NCI-H82 (cell line): ENCODE results near the gene LMOD3.

Source experiments
- DNase-seq: peaks from one replicate; lab custom pipeline; 2025; lab: John Stamatoyannopoulos, UW

LMOD3 gene

DNA sequence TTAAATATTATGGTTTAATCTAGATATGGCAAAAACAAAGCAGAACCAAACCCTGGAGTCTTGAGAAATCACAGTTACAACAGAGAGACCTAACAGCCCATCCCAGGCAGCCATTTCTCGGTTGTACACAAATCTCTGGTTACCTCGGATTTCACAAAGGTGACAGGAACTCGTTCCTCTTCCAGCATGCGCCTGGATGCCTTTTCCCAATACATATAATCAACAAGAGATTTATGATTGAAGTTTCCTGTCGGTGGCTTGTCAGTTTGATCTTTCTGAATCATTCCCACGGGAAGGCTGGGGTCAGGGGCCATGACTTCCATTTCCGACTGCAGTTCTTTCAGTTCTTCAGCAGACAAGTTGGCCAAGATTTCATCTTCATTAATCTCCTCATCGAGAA lies 445 bp downstream of the LMOD3 start:
- DNase-seq: no peak

DNA sequence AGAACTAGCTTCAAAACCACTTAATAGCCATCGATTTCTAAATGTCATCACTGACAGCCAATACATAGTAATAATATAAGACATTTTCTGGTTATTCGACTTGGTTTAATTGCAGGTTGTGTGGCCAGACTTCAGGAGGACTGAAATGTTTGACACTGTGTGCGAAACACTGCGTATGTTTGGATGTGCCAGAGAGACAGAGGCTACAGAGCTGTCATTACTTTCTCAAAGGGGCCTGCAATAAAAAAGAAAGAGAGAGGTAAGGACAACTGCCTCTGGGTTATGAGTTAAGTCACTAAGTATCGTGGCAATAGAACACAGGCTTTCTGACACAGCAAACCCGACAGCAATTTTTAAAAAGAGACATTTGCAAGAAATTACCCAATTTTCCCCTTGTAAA lies 882 bp downstream of the LMOD3 start:
- no peak for DNase-seq

GRCh38 chr3:69120879-69121464 lies 1.4 kb downstream of the LMOD3 start:
- DNase-seq: peak; percentile 85

DNA sequence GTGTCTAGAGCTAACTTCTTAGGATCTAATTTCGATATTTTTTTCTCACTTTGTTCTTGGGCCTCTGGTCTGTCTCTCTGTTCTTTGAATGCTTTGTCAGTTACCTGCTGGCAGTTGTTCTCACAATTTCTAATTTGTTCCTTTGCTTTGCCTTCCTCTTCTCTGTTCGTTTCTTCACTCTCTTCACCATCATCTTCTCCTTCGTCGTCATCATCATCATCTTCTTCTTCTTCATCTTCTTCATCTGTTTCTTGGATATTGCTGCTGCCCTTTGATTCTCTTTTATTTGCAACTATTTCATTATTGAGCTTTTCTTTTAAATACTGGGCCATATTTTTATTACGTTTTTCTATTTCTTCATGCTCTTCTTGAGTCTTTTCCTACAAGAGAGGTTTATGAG lies 2.7 kb downstream of the LMOD3 start:
- no peak for DNase-seq

GRCh38 chr3:69119138-69119537 lies 3.3 kb downstream of the LMOD3 start:
- DNase-seq: no peak

GRCh38 chr3:69118555-69118954 lies 3.8 kb downstream of the LMOD3 start:
- DNase-seq: no peak

- no peak for DNase-seq
These were observed 5.5 kb downstream of the LMOD3 start for GRCh38 chr3:69116897-69117296.

- no peak for DNase-seq
These were observed 6.2 kb downstream of the LMOD3 start for GRCh38 chr3:69116162-69116561.

- DNase-seq: no peak
These were observed 6.7 kb downstream of the LMOD3 start for GRCh38 chr3:69115731-69116130.

DNA sequence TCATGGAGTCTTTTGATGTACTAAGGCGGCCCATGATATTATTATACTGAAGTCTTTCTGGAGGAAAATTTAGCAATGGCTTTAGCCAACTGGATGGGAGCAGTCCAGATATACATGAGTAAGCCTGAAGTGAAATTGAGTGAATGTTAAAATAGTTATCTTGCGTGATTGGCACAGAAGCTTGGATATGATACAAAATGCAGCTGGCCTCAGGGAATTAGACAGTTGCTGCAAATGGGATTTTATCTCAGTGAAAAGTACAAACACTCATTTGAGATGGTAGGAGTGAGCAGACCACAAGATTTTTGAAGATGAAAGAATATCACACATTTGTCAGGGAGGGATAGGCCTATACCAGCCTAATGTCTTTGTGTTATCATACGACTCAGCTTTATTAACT lies 8.9 kb downstream of the LMOD3 start:
- DNase-seq: no peak

GRCh38 chr3:69110941-69111546 lies 11.4 kb downstream of the LMOD3 start:
- no peak for DNase-seq

DNA sequence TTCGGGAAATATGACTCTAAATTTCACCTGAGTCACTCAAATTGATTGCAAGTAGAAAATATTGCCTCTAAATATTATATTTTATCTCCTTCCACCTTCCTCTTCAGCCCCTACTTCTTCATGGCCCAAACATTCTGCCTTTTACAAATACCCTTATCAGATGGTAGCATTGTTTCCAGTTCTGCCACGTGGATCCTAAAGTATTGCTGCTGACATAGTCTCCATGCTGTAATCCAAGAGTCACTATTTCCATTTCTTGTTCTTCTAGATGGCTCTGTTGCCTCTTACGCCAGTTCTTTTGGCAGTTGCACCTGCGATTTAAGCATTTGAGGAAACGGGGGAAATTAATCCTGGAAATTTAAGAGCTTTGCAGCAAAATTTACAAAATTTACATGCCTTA lies 13.6 kb downstream of the LMOD3 start:
- DNase-seq: no peak

- DNase-seq: peak; percentile 90
These were observed 14.6 kb downstream of the LMOD3 start for GRCh38 chr3:69107841-69108240.

GRCh38 chr3:69105320-69105719 lies 17.1 kb downstream of the LMOD3 start:
- no peak for DNase-seq

DNA sequence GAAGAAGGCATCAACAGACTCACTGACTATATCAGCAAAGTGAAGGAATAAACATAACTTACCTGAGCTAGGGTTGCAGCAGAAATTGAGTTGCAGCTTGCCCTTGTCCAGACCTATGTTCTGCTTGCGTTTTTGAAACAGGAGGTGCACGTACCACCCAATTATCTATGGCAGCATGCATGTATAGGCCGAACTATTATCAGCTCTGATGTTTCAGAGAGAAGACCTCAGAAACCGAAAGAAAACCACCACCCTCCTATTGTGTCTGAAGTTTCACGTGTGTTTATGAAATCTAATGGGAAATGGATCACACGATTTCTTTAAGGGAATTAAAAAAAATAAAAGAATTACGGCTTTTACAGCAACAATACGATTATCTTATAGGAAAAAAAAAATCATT lies 17.8 kb downstream of the LMOD3 start:
- DNase-seq: no peak

DNA sequence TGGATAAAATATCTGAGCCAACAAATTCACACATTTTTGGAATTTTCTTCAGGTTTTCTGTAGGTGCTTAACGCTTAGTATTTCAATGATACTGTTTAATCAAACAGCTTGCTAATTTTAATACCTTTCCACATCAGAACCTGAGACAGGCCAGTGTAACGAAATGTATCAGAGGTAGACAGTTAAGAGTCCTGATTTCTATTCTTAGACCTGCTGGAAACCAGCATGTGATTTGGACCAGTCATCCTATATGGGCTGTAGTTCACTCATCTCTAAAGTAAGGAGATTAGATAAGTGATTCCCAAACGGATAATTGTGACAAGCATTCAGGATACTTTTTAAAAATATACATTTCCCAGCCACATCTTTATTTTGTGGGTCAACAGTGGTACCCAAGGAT lies 19.3 kb downstream of the LMOD3 start:
- no peak for DNase-seq

DNA sequence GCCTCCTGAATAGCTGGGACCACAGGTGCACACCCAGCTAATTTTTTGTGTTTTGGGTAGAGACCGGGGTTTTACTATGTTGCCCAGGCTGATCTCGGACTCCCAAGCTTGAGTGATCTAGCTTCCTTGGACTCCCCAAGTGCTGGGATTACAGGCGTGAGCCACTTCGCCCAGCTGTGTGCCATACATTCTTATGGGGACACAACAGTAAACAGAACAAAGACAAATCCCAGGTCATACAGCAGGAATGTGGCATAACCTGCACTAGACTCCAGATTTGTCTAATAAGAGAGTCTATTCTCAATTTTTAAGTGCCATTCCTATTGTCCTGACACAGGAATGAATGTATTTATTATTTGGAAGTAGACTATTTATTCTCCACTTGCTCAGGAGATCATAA lies 20.0 kb downstream of the LMOD3 start:
- DNase-seq: no peak

- no peak for DNase-seq
These were observed 22.8 kb downstream of the LMOD3 start for GRCh38 chr3:69099576-69099975.

DNA sequence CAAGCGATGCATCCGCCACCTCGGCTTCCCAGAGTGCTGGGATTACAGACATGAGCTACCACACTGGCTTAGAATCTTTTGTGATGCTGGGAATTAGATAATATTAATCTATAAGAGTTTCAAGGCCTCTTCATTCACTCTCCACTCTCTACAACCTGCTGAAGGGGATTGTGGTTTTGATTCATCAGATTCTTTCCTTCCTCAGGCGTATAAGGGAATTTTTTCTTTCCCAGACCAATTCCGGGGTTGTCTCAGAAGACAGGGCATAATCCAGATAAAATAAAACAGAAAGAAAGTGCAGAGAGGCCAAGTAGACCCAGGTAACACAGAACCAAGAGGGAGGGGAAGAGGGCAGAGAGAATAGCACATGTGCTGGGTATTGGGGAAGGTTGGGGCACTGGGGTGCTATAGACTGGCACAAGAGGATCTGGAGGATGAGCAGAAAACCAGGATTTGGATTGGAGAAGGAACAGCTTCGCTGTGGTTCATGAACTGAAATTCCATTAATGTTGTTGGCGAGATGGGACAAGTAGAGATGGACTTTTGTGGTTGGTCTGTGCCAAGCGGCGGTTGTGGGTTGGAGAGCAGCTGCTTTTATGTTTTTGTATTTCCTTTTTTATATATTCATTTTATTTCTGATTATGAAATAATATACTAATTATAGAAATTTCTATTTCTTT lies 24.8 kb downstream of the LMOD3 start:
- DNase-seq: no peak

- no peak for DNase-seq
These were observed 26.1 kb downstream of the LMOD3 start for GRCh38 chr3:69096299-69096698.

DNA sequence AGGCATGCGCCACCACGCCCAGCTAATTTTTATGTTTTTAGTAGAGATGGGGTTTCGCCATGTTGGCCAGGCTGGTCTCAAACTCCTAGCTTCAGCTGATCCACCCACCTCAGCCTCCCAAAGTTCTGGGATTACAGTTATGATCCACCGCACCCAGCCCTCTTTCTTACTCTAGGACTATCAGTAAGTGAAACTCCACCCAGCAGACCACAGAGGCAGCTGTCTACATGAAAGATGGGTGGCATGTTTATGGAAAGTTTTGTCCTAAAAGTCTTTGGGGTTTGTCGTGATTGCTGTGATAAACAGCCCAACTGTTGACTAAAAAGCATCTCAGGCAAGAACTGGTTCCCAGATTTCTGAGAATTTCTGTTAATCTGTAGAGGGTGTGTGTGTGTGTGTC lies 26.8 kb downstream of the LMOD3 start:
- DNase-seq: no peak

DNA sequence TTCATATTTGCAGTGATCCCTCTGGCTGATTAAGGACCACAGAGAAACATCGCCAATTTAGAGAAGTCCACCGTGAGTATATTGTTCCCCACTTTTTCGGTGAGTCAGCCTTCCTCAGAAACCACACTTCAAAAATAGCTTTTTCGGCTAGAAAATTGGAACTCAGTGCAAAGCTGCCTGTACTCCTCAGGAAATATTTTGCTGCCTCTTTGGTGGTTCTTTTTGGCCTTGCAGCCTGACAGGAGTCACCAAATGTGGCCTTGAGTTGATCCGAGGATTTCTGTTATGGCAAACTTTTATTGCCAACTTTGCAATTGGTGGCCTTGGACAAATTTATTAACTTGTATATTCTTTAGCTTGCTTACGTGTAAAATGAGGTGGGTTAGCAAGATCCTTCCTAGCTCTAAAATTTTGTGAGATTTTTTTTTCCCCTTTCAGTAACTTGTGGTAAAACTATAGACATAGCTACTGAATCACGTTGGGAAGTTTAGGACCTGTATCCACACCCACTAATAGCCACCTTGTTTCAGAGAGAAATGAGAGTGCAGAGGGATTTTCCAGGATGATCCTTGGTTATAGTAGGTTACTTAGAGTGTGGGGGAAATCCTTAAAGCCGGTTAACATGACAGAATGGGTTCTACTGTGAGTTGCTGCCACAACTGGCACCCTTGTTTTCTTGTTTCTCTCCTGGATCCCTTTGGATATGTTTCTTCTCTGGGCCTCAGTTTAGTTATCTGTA lies 27.8 kb downstream of the LMOD3 start:
- DNase-seq: peak; percentile 82

- no peak for DNase-seq
These were observed 30.3 kb downstream of the LMOD3 start for GRCh38 chr3:69092030-69092516.
